Measurements from ENCODE around the gene DCST2.

Gene DCST2

GRCh38 chr1:155070721-155071569 lies 37.4 kb upstream of the DCST2 start:
- no peaks in the 10 kb centered on the region for H3K36me3 ChIP-seq
- no peaks in the 10 kb centered on the region for H3K27me3 ChIP-seq
- DNase-seq, result peak; percentile 89
- H3K4me3 ChIP-seq (ENCODE audit: low read depth, low read length), result peak overlapping the region; percentile 73
- peaks cover 3% of the 10 kb centered on the region; the same call in 1 of the 2 replicates for H3K4me1 ChIP-seq
- peak; percentile 45 for TF ChIP-seq CTCF (IDR thresholded peaks at IDR 0.05; ENCODE audit: low read depth, low read length)
- no peaks in the 10 kb centered on the region for H3K9me3 ChIP-seq

DNA sequence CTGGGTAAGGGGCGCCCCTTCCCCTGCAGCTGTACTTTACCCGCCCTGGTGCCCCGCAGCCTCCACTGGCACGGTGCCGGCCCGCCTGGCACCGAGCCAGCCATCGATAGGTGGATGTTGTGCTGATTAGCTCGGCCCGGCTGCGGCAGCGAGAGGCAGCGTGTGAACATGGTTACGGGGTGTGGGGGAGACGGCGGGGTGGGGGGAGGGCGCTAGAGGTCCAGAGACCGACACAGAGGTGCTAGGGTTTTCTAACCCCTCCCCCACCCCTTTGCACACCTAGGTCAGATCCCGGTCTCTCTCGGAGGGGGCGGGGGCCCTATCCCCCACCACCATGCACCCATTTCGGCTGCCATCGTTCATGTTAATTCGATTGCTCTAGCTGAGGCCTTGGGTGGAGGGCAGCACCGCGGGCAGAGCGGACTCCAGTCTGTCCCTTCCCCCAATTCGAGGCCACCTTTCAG lies 36.6 kb upstream of the DCST2 start:
- peaks cover 3% of the 10 kb centered on the region; the same call in 1 of the 2 replicates for H3K4me1 ChIP-seq
- H3K9me3 ChIP-seq, result no peaks in the 10 kb centered on the region
- no peaks in the 10 kb centered on the region for H3K36me3 ChIP-seq
- DNase-seq, result no peak
- no peak for TF ChIP-seq CTCF (IDR thresholded peaks at IDR 0.05; ENCODE audit: low read depth, low read length)
- no peaks in the 10 kb centered on the region for H3K27me3 ChIP-seq
- peak overlapping the region; percentile 73 for H3K4me3 ChIP-seq (ENCODE audit: low read depth, low read length)

- TF ChIP-seq CTCF (IDR thresholded peaks at IDR 0.05; ENCODE audit: low read depth, low read length), result no peak
- Histone ChIP-seq H3K36me3 (no peaks in the 10 kb centered on the region), H3K4me3 (ENCODE audit: low read depth, low read length) (no peak overlapping the region; the same call in 1 of the 2 replicates), H3K4me1 (peaks cover 3% of the 10 kb centered on the region; the same call in 1 of the 2 replicates), H3K27me3 (no peaks in the 10 kb centered on the region), H3K9me3 (no peaks in the 10 kb centered on the region)
- DNase-seq, result no peak
Measured at GRCh38 chr1:155069551-155070157, 36.1 kb upstream of the DCST2 start.

DNA sequence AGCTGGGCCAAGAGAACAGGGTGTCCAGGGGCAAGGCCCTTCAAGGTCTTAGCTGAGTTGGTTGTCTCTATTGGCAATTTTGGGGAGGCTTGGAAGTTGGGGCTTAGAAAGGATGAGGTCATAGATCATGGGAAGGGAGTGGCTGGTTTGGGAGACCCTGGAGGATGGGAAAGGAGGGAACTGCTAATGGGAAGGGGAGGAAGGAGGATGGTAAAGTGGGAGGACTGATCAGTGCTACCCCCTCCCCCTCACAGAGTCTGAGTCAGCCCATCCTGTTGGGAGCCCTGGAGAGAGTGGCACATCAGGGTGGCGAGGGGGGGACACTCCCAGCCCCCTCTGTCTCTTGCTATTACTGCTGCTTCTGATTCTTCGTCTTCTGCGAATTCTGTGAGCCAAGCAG lies 35.0 kb upstream of the DCST2 start:
- H3K27me3 ChIP-seq, result no peaks in the 10 kb centered on the region
- DNase-seq, result no peak
- no peaks in the 10 kb centered on the region for H3K9me3 ChIP-seq
- no peak overlapping the region for H3K4me3 ChIP-seq (ENCODE audit: low read depth, low read length)
- peaks cover 3% of the 10 kb centered on the region; the same call in 1 of the 2 replicates for H3K4me1 ChIP-seq
- no peak for TF ChIP-seq CTCF (IDR thresholded peaks at IDR 0.05; ENCODE audit: low read depth, low read length)
- H3K36me3 ChIP-seq, result no peaks in the 10 kb centered on the region

DNA sequence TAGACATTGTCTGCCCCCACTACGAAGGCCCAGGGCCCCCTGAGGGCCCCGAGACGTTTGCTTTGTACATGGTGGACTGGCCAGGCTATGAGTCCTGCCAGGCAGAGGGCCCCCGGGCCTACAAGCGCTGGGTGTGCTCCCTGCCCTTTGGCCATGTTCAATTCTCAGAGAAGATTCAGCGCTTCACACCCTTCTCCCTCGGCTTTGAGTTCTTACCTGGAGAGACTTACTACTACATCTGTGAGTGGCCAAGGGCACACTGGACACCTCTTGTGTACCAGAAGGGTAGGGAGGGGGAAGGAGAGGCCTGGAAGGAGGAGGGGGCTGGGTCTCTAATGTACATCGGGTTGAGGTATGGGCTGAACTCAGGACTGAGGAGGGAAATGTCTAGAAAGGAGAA lies 33.2 kb upstream of the DCST2 start:
- no peaks in the 10 kb centered on the region for H3K27me3 ChIP-seq
- H3K9me3 ChIP-seq, result no peaks in the 10 kb centered on the region
- no peak for TF ChIP-seq CTCF (IDR thresholded peaks at IDR 0.05; ENCODE audit: low read depth, low read length)
- no peak for DNase-seq
- peaks cover 3% of the 10 kb centered on the region for H3K4me1 ChIP-seq
- no peaks in the 10 kb centered on the region for H3K36me3 ChIP-seq
- no peak overlapping the region for H3K4me3 ChIP-seq (ENCODE audit: low read depth, low read length)

Data from BE2C (cell line).